Hematopoietic multipotent progenitor cell (in vitro differentiated cells): ENCODE results near the gene AGBL4. TPM values are rescaled to one million over a fixed set of nuclear protein-coding genes. Genes with fewer than 3 reads are reported as not detected.

Source experiments
- DNase-seq, 3 donors: peaks; one replicate each; pipeline ENCODE4 v3.0.0-alpha.2; 2011 to 2015; ENCODE audit warnings: low read depth in 2 of 3, low spot score in 2 of 3
- total RNA-seq: library from RNA; depleted of rRNA; stranded (reverse); fragments of >200 nt; gene quantifications from one replicate; pipeline ENCODE4 v1.2.3, GENCODE V29; 2012

Gene AGBL4
- total RNA-seq, 1 donor, result 0.54 TPM

DNA sequence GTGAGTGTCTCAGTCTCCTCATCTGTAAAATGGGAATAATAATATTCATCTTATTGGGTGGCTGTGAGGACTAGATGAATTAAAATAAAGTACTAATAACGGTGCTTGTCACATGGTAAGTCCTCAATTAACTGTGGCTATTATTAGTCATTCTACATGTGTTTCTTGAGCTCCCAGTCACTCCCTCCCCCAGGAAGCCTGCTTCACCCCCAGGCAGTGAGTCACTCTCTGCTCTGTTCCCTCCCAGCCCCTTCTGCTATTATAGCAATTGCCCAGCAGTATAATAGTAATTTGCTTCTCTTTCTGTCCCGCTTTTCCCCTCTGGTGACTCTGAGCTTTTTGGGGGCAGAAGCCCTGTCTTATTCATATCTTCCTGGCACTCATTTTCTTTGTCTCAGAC is 1349.1 kb downstream of the AGBL4 start:
- no peak for DNase-seq

DNA sequence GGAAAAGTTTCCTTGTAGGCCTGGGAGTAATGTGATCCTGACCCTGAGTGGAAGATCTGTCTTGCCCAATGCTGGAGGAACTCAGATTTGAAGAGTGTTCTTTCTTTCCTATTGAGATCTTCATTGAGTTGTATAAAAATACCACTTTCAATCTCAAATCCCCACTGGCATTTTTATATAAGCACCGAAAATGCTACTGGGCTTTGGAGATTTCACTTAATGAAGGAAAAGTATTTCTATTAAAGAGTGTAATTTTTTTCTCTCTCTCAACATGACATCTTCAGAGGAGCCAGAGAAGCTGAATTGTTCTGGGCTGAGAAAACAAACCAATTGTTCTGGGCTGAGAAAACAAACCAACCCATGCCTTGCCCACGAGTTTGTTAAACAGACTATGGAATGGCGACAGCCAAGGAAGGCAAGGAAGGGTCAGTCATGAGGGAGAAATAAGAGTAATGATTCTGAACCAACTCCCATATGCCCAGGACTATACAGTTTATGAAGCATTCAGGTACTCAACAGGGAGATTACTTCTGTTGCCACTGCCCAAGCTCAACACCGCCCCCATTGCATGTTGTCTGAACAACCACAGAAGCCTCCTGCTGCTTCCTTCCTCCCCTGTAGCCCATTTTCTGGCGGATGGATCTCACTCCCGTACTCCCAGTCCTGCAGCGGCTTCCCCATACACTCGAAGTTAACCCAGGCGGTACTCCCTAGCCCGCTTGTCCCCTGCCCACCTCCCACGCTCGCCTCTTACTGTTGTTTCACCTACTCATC is 1350.2 kb downstream of the AGBL4 start:
- DNase-seq, result no peak

DNA sequence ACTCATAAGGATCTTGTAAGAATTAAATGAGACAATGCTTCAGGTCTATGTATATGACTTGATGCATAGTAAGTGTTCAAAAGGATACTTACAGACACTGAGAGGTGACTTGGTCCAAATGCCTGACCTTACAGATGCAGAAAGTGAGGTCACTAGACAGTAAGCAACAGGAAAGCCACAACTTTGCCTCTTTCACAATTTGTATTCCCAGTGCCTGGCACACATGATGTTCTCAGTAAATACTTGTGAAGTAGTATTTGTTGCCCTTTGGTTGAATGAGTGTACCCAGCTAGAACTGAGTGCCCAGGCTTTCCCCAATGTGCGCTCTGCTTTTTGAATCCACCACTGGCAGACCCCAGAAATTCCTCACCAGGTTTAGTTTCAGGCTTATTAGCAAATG is 1352.2 kb downstream of the AGBL4 start:
- no peak for DNase-seq

DNA sequence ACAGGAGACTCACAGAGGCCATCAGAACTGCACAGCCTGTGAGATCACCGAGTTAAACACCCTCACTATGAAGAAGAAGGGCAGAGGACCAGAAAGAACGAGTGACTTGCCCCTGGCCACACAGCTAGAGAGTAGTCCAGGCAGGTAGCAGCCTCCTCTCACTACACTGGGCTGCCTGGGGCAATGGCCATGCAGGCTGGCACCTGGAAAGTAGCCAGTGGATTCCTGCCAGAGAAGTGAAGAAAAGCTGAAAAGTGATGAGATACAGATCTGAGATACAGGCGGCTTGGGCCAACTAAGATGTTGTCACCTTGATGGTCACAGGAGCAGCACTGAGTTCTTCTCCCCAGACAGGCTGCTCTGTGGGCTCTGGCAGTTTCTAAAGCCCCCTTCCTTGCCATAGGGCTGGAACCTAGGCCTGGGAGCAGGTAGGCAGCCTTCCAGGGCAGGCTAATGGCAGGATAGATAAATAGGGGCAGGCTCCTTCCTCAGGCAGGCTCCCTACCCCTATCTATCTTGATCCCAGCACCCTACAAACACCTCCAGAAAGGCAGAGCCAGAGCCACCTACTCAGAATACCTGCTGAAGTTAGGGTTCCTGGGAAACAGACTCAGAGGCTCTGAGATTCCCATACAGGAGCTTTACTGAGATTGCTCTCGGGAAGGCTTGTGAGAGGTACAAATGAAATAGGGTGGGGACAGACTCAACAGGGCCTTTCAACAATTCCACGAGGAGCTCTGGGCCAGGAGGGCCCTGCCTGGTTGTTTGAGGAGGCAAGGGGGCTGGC is 1353.3 kb downstream of the AGBL4 start:
- DNase-seq, result no peak

DNA sequence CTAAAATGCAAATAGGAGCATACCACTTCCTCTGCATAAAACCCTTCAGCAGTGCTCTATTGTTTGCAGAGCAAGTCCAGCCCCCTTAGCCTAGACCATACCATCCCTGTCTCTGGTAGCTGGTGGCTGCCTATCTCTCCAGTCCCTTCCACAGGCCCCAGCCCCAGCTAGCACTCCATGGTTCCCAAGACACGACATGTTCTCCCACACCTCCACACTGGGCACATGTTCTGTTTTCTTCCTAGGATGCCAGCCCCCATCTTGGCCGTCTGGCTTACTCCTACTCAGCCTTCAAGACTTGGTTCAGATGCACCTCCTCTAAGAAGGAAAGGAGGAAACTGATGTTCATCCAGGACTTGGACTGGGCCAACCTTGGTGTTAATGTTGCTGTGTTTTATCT is 1355.4 kb downstream of the AGBL4 start:
- DNase-seq, result no peak

DNA sequence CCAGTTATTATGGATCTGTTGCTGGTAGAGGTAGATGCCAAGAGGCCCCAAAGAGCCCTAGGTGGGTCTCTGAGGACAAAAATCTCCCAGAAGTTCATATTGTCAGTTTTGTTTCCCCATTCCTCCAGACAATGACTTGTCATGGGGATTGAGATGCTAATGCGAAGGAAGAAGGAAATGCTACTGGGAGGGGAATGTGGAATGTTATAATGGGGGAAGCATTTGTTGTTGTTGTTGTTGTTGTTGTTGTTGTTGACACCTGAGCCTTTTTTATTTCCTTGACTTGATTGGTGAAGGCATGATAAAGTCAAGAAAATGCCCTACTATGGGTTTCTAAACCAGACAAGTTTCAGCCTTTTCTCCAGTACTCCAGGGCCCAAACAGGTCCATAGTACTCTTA is 1356.0 kb downstream of the AGBL4 start:
- no peak for DNase-seq

DNA sequence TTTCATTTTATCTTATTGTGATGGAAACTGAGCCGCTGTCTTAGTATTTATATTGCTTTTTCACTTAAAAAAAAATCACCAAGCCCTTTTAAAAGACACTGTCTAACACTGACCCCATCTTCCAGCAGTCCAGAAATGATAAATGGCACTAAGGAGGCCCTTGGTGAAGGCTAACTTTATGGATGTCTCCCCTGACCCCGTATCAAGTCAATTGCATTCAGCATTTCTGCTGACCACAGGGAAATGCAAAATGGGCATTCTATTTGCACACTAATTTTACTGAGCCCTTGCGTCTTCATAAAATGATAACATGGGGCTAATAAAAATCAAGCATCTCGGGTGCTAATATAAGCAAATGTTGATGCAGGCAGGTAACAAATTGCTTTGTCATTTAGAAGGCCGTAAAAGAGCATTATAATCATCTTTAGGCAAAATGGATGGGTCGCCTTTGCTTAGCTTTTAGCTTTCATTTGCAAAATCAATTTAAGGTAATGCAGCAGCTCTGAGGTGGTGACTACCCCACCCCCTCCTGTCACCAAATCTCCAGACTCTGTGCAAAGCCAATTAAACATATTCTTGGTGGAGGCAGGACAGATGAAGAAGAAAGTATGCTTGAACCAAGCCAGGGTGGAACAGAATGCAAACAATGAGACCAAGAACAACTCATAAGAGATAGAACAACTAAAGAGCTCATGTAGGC is 1357.9 kb downstream of the AGBL4 start:
- no peak for DNase-seq

DNA sequence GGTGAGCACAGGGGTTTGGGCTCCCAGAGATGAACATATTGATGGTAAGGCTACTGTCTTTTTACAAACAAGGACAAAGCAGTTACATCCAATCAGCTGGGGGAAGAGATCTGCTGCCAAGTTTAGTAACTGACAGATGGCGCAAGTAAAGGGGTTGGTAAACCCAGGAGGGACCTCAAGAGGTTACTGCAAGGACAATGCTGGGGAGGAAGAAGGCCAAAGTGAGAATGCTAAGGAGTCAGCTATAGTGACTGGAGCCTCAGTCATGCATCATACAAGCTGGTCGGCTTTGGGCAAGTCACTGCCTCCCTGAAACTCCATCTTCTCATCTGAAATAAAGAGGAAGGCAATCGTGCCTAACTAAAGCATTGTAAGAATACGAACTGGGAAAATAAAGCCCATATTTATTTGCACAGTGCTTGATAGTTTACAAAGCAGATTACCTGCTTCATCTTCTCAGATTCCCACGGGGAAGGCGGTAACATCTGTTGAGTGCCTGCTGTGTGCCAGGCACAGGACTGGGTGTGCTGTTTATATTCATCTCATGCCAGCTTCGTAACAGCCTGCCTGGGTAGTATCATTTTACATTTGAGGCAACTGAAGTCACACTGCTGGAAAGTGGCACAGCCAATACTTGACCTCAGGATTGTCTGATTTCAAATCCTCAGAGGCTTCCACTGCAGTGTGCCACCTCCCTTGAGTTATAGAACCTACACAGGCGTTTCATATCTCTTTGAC is 1361.9 kb downstream of the AGBL4 start:
- DNase-seq, result no peak

DNA sequence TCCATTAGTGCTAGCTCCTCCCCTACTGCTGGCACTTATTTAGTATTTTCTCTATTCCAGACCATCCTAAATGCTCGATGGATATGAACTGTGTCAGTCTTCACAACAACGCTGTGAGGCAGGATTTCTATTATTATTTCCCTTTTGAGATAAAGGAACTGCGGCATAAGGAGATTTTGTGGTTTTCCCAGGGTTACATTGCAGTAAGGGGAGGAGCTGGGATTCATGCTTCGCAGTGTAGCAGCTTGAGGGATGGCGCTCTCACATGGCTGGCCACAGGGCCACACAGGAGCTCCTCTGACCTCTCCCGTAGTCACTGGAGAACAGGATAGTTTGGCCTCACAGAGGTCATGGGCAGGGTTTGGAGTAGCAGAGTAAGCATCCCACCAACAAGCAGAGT is 1364.0 kb downstream of the AGBL4 start:
- DNase-seq, result no peak

DNA sequence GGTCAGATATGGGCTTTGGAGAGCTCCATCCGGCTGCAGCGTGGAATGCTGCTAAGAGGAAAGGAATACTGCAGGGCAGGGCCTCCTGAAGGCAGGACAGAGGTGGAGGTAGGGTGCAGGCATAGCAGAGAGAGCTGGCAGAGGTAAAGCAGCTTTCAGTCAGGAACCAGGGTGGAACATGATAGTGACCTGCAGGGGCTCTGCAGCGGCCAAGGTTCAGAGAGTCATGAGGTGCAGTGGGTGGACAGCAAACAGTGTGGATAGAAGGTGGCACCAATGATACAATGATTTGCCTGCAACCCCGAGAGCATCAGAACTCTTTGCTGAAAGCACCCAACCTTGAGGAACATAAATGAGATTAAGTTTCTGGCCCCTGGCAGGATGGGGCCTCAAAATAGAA is 1366.3 kb downstream of the AGBL4 start:
- no peak for DNase-seq

DNA sequence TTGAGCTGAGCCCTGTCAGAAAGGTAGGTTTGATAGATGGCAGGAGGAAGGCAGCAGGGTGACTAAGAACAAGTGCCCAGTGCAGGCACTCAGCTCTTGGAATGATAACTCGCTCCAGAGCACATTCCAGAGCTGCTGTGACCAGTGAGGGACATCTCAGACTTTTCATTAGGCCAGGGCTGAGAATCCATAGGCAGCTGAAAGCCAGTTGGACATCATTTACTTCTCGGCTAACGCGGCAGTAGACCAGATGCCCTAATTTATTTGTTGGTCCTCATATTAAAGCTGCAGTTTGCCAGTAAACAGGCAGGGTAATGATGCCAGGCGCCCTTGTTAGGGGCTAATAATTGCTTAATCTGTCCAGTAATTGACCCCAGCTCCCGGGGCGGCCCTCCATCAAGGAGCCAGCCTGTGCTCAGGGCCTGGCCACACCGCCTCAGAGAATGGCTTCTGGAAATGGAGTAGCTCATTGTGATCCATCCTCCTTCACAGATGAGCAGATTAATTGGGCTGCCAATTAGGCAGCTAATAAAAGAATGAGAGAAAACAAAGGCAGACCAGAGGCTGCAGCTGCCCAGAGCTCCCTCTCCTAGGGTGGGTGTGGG is 1369.0 kb downstream of the AGBL4 start:
- DNase-seq, result no peak

DNA sequence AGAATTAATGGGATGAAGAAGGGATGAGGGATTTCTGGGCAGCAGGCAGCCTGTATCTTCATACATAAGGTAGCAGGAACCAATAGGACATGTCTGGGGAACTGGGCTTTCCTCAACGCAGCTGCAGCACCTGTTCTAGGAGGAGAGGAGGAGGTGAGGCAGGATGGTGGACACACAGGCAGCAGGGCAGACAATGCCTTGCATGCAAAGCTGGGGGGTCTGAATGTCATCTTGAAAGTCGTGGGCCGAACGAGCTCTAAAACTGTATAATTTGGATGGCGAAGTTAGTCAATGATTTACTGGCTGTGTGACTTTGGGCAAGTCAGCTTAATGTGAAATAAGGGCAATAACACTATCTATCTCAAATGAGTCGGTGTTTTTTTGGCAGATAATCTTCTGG is 1371.4 kb downstream of the AGBL4 start:
- DNase-seq, result no peak

DNA sequence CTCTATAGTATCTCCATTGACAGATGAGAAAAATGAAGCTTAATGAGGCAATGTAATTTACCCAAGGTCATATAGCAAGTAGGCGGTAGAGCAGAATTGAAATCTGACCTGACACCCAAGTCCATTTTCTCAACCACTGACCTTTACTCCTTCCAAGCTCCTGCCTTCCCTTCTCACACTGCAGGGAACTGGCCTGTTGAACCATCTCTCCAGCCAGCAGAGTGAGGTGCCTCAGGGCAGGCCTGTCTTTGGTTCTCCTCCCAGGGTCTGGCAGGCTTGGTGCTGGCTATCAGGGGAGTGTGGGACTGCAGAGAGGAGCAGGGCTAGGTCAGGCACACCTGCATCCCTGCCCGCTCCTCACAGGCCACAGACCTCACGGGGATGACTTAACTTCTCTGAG is 1373.9 kb downstream of the AGBL4 start:
- DNase-seq, result no peak

DNA sequence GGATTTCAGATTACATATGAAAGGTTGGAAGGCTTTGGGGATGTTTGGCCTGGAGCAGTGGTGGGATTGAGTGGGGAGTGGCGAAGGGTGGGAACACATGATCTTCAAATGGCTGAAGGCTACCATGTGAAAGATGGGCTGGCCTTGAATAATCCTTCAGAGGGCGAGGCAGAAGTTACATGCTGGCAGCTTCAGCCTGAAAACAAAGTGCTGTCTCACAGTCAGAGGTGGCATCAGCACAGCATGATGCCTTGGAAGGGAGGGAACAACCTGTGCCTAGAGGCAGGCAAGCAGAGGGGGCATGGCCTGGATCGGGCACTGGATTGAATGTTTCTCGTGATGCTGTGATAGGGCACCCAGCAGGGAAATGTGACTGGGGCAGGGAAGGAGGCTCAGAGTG is 1377.9 kb downstream of the AGBL4 start:
- no peak for DNase-seq

DNA sequence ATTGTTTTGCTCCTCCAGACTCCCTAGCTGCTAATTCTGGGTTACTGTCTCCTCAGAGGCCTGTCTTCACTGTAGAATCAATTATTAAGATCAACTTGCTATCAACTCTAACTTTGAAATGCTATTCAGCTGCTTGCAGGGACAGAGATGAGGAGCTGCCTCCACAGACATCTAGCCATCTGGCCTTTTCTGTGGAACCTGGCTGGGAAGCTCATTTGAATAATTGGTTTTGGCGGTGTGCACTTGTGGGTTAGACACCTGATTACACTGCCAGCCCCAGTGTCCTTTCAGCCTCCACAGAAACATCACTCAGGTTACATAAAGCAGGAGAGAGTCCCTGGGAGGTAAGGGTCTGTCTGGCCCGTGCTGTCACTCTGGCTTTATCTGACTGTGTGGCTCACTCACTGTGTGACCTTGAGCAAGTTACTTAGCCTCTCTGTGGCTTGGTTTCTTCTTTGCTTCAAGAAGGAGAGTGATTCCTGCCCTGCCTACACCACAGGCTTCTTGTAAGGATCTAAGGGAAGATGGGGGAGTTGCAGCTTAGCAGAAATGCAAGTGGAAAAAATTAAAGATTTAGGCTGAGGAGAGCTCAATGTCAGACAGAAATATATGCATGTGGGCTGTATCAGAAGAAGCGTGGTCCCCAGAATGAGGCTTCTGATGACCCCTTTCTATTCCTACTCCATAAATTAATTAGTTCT is 1378.7 kb downstream of the AGBL4 start:
- DNase-seq, result no peak

DNA sequence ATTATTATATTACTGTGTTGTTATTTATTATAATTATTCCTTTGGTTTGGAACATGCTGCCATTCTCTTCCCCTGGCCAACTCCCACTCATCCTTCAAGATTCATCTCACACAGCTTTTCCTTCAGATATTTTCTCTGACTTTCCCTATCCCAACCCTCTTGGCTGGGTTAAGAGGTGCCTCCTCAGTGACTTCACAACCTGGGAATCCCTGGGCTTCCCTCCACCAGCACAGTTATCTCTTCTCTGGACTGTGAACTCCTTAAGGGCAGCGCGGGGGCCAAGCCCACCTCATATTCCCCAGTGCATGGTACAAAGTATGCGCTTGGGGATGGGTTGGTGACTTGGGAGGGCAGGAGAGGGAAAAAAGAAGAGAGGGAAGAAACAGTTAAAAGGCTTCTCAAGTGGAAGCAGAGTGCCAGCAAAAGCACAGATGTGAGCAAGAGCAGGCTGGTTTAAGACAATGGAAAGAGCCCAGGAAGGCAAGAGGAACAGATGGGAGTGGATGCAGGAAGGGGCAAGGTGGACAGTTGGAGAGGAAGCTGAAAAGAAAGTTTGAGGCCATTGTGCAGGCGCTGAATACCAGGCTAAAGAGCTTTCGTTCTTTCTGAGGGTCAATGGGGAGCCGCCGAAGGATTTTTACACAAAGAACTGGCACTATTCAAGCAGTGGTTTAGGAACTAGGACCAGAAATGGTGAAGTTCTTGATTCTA is 1379.4 kb downstream of the AGBL4 start:
- no peak for DNase-seq

DNA sequence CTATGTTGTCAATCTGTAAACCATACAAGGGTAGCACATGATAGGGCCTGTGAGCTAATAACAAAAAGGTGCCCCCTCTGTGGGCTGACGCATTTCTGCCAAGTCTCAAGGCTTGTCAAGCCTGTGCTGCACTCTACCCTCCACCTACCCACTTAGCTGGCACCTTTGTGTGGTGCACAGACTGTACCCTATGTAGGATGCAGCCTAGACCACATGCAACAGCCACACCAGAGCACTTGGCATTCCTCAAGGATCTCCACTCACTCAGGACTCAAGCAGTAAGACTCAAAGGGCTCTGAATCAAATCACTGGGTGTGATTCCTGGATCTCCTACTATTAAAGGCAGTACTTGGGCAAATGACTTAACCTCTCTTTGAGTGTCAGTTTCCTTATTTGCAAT is 1380.6 kb downstream of the AGBL4 start:
- no peak for DNase-seq

DNA sequence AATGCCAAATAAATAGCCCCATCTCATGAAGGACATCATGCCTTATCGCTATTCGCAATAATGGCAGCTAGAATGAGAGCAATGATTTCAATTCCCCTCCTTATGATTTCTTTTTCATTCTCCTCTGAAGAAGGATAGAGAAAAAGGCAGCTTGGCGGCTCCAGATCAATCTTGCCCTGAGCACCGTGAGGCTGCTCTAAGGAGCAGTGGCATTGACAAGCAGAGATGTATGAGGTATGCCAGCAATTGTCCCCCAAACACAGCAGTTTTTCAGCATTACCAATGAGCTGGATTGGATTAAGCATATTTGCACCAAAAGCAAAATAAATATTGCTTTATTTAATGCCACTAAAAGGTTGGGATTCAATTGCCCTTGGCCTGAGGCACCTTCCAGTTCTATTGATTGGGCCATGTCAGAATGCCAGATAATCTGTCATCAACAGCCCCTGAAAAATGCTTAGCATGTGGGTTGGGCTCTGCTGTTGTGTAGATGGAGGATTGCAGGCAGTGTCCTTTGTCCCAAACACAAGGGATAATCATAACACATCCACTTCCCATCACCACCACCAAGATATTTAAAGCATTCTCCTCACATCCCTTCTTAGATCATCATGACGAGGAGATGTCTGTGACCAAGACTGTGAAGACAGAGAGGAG is 1382.8 kb downstream of the AGBL4 start:
- DNase-seq, result no peak

DNA sequence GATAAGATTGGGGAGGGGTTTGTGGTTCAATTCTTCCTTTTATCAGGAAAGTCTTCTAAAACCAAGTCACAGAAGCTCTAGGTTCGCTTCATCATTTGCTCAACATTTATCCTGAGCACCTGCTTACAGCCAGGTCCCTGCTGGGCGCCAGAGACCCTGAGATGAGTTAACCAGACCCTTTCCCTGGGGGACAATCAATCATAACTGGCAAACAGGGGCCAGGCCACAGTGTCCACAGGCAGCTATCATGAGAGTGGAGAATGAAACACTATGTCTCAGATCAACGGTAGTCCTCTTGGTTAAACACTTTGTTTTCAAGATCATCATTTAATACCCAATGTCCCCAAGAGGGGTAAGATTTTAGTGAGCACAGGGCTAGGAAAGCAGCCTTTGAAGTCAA is 1393.9 kb downstream of the AGBL4 start:
- no peak for DNase-seq
